Bronchial epithelial cell (primary cell): ENCODE measurements around the gene CREBBP. TPM values are rescaled to one million over a fixed set of nuclear protein-coding genes. Genes with fewer than 3 reads are reported as not detected.

ENCODE experiments used
- DNase-seq: peaks from one replicate; pipeline ENCODE4 v3.0.0-alpha.2; 2010; ENCODE audit warnings: low read depth
- FAIRE-seq: peaks from 2 replicates; lab custom pipeline; 2011; peaks lifted over from hg19 to GRCh38; lab: Jason Lieb, UNC
- H3K27me3 ChIP-seq: 2 replicates; pipeline ENCODE4 v1.5.1; 2011; ENCODE audit warnings: low read length; ENCODE audit not compliant: control insufficient read depth, insufficient read depth
- H3K36me3 ChIP-seq: 2 replicates; pipeline ENCODE4 v1.5.1; 2011; ENCODE audit warnings: low read length; ENCODE audit not compliant: control insufficient read depth, insufficient read depth
- H3K4me3 ChIP-seq: 2 replicates; pipeline ENCODE4 v1.5.1; 2011; ENCODE audit warnings: mild to moderate bottlenecking, low read depth, low read length, control low read depth
- CTCF ChIP-seq: IDR thresholded peaks from 2 replicates; pipeline ENCODE4 v1.5.1; 2011; ENCODE audit warnings: mild to moderate bottlenecking, moderate library complexity, low read length, control low read depth, inconsistent platforms; ENCODE audit not compliant: insufficient read depth, severe bottlenecking
- total RNA-seq: library from RNA; depleted of rRNA; stranded (reverse); fragments of >200 nt; gene quantifications from 2 replicates; pipeline ENCODE4 v1.2.1, GENCODE V29; 2014

Gene CREBBP
- total RNA-seq, 1 donor from 2014 or later, result 7.4 TPM

- H3K4me3 ChIP-seq, result no peak overlapping the region
- H3K36me3 ChIP-seq, result peaks cover 4% of the 10 kb centered on the region
- FAIRE-seq, result no peak
- H3K27me3 ChIP-seq, result no peaks in the 10 kb centered on the region
- TF ChIP-seq CTCF, result no peak
- no peak for DNase-seq
Measured at GRCh38 chr16:3808308-3809063, 72.0 kb downstream of the CREBBP start.

- DNase-seq (no peak), FAIRE-seq (no peak)
- Histone ChIP-seq H3K4me3 (no peak overlapping the region), H3K27me3 (no peaks in the 10 kb centered on the region), H3K36me3 (peaks cover 4% of the 10 kb centered on the region)
- TF ChIP-seq CTCF, result no peak
Measured at GRCh38 chr16:3807425-3808123, 72.9 kb downstream of the CREBBP start.

- Histone ChIP-seq H3K27me3 (no peaks in the 10 kb centered on the region), H3K36me3 (peaks cover 1% of the 10 kb centered on the region), H3K4me3 (no peak overlapping the region)
- FAIRE-seq, result no peak
- DNase-seq, result no peak
- TF ChIP-seq CTCF, result no peak
Measured at GRCh38 chr16:3804426-3805016, 76.0 kb downstream of the CREBBP start.

- TF ChIP-seq CTCF, result no peak
- DNase-seq (no peak), FAIRE-seq (no peak)
- no peaks in the 10 kb centered on the region for H3K27me3 ChIP-seq
- peaks cover 1% of the 10 kb centered on the region for H3K36me3 ChIP-seq
- H3K4me3 ChIP-seq, result no peak overlapping the region
Measured at GRCh38 chr16:3800477-3801270, 79.8 kb downstream of the CREBBP start.

- no peak for DNase-seq
- FAIRE-seq, result no peak
- no peak for TF ChIP-seq CTCF
- Histone ChIP-seq H3K27me3 (no peaks in the 10 kb centered on the region), H3K4me3 (no peak overlapping the region), H3K36me3 (no peaks in the 10 kb centered on the region)
Measured at GRCh38 chr16:3800019-3800418, 80.5 kb downstream of the CREBBP start.
